NCI-H2227 treated with DMSO at 0.1 percent for 48 hours (cell line): ENCODE measurements around the gene CLTCL1.
"Not testable (repeated sequence)": the region's sequence is repeated elsewhere in the genome, so short reads cannot be mapped to it uniquely, and the experiment has no call there.

Source experiments
- DNase-seq: peaks from one replicate; lab custom pipeline; 2025; lab: John Stamatoyannopoulos, UW

Gene CLTCL1

DNA sequence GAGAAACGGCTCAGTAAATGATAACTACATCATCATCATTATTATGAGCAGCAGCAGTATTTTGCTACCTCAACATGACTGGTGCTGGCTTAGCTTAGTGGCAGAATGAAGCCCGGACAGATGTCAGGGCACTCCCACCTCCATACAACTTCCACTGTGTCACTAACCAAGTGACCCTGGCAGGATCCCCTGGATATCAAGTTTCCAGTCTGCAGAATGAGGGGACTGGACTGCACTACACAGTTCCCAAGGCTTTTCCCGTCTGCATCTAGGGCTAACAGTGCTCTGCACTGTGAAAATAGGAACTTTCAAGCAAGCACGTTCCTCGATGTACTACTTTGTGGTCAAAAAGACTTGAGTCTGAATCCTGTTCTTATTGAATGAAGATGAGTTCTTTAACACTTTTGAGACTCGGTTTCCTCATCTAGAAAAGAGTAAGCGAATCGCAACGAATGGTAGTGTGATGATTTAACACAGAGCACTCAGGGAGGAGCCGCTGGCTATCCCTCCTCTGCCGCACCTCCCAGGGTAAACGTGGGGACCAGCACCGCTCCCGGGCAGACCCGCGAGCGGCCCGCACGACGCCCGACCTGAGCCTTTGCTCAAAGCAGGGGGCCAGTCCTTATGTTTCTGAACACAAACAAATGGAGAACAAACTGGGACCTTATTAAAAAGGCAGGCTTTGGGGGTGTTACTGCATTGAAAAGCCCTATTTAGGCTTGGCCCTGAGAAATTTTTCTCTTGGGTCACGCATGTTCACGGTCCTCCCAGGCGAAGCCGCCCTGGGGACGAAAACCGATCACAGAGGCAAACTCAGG, 910 bp downstream of the CLTCL1 start:
- DNase-seq = no peak

DNA sequence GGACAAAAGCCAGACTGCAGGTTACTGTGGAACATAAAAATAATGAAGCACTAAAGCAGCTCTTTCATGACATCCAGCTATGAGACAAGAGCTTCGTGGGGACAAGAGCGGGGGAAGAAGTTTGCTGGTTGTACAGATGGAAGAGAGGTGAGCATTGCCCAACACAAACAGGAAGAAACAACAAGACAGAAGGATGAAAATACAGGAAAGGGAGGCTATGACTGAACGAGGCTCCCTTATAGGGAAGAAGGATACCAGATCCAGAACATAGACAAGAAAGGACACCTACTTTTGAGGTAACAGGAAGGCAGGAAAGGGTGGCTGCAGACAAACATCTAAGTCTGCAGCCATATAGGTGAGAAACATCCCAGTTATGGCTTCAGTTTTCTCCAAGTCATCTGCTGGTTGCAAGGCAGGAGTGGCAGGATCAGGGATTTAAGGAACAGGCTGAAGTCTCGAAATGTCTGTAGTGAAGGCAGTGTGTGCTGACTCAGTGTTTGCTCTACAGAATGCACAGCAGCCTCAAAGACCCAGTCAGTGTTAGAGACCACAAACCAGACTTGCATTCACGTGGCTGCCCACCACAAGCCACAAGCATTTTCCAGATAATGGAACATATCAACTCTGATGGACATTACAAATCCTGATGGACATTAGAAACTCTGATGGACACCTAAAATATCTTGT, 1.9 kb downstream of the CLTCL1 start:
- no peak for DNase-seq

DNA sequence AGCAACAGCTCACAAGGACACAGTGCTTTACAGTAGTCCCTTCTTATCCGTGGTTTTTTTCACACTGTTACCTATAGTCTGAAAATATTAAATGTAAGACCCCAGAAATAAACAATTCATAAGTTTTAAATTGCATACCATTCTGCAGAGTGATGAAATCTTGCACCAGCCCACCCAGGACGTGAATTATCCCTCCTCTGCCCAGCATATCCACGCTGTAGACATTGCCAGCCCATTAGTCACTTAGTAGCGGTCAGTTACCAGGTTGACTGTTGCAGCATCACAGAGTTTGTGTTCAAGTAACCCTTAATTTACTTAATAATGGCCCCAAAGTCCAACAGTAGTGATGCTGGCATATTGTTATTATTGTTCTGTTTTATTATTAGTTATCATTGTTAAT, 3.6 kb downstream of the CLTCL1 start:
- DNase-seq = no peak

DNA sequence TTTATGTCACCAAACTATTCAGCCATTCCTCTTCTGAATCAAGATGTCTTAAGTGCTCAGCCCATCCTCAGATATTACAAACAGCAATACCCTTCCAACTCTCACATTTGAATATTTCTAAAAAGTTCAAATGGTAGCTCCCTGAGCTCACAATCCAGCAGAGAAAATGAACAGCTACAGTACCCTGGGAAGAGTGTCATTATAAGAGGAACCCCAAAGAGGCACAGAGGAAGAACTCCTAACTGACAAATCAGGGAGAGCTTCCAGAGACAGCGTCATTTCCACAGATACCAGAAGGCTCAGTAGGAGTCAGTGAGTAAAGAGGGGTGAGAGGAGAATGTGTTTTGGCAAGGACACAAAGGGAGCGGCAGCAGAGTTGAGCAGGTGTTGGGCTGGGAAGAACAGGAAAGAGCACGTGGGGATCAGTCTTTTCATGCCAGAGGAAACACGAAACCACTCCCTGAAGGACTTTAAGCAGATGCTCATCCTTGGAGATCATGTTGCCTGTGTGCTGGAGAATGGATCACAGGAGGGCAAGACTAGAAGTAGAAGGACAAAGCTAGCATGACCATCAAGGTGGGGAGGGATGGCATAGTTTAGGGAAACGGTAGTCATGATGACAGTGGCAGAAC, 4.3 kb downstream of the CLTCL1 start:
- DNase-seq = no peak

DNA sequence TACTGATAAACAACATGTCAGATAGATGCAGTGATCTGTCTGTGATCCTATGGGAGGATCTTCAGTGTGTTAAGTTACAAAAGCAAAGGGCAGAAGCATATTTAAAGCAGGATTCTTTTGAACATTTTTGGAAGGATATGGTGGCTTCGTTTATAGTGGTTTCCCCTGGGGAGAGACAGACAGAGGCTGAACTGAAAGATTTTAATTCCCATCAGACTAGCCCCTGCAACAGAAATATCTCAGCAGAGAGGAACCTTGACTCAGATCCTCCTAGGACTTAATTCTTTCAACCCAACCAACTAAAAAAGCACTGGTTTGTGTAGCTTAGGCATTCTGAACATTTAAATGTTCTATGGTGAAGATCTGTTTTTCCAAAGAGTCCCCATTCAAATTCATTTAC, 5.7 kb downstream of the CLTCL1 start:
- DNase-seq = no peak

DNA sequence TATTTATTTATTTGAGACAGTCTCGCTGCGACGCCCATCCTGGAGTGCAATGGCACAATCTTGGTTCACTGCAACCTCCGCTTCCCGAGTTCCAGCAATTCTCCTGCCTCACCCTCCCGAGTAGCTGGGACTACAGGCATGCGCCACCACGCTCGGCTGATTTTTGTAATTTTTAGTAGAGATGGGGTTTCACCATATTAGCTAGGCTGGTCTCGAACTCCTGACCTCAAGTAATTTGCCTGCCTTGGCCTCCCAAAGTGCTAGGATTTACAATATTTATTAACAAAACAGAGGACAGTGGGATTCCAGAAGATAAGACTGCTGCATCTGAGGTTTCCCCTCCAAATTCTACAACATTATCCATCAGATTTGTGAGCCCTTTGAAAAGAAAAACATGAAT, 12.4 kb downstream of the CLTCL1 start:
- not testable (repeated sequence) for DNase-seq

DNA sequence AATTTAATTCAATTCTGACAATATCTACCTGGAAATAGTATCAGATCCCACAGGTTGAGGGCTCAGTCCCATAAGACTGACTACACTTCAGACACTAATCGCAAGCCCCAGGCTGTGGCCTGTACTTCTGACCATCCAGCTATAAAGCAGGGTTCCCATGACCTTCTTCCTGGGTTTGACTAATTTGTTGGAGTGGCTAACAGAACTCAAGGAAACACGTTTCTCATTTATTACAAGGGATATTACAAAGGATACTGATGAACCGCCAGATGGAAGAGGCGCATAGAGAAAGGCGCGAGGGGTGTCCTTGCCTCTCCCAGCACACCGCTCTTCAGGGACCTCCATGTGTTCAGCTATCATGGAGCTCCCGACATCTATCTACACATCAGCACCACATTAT, 13.7 kb downstream of the CLTCL1 start:
- no peak for DNase-seq

DNA sequence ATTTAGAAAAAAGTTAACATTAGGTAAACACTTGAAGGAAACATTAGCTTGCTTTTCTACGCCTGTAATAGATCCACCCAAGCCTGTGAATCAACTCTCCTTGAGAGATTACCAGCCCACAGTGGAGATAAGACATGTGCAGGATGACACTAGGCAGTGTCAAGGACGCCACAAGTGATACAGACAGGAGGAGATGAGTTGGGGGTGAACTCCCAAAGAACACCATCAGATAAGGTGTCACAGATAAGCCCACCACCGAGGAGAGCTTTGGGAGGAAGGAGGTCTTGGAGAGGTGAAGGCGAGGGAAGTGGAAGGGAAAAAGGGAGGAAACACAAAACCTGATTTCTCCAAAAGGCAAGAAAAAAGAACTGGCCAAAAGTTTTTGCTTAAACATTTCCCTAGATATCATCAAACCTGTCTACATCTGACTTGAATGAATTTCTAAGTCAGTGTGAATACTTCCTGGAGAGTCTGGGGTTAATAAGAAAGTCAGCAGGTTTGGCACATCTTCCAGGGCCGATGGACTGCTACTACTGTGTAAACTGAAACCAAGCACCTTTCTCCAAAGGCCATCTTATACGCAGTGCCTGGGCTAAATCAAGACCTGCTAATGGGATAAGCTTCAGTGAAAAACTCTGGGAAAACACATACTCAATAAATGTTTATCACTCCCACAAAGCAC, 15.5 kb downstream of the CLTCL1 start:
- DNase-seq = no peak

DNA sequence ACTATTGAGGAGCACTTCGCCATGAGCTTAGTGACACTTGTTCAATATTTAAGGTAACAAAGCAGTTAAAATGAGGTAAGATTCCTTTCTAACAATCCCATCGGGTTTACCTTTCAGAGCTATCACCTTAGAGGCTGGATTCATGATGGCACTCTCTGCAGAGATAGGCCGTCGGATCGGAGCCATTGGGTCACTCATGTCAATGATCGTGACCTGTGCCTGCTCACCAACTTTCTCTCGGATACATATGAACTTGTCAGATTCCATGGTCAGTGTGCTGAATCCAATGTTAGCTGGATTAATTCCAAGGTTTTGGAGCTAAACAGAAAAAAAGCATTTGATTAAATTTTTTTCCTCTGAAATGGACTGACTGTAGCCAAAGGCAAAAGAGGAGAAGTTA, 16.0 kb downstream of the CLTCL1 start:
- DNase-seq = no peak

DNA sequence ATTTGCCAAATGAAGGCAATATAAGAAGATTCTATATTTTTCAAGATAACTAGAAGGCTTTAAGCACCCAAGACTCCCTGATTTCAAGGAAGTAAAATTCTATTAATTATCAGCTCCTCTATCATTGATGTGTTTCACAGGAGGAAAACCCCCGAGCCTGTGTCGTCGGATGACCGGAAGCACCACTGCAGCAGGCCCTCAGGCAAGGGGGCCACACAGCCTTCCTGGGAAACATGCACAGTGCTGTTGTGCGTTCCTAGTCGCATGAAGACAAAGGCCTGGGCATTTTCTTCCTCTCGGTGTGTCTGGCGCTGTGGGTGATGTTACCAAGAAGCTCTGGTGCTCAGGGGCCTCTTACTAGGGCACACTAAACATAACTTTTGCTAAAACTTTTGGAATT, 16.4 kb downstream of the CLTCL1 start:
- DNase-seq = no peak

DNA sequence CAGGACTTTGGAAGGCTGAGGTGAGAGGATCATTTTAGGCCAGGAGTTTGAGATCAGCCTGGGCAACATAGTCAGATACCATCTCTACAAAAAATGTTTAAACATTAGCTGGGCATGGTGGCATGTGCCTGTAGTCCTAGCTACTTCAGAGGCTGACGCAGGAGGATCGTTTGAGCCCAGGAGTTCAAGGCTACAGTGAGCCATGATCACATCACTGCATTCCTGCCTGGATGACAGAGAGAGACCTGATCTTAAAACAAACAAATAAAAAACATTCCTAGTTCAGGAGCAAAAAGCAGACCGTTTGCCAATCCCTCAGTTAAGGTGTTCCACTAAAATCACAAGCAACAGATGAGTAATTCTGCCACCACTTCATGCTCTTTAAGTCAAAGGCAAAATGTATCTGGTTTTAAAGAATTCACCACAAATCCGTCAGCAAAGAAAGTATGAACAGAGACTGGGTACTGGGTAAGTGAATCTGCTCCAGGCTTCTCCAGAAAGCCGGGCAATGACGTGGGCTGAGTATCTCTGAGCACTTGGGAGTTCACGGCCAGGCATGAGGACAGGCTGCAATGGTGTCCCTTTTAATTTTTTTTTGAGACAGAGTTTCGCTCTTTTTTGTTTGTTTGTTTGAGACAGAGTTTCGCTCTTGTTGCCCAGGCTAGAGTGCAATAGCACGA, 19.5 kb downstream of the CLTCL1 start:
- no peak for DNase-seq

DNA sequence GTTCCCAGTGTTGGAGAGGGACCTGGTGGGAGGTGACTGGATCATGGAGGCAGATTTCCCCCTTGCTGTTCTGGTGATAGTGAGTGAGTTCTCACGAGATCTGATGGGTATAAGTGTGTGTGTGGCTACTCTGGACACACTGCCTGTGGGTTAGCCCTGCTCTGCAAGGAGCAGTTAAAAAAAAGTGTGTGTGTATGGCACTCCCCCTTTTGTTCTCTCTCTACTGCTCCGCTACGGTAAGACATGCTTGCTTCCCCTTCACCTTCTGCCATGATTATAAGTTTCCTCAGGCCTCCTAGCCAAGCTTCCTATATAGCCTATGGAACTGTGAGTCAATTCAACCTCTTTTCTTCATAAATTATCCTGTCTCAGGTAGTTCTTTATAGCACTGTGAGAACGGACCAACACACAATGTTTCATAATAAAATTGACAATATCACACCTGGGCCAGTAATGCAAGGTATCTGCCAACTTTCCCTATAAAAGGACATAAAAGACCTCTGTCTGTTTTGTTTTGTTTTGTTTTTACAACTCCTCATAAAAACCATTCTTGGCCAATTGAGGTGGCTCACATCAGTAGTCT, 20.2 kb downstream of the CLTCL1 start:
- DNase-seq = no peak

DNA sequence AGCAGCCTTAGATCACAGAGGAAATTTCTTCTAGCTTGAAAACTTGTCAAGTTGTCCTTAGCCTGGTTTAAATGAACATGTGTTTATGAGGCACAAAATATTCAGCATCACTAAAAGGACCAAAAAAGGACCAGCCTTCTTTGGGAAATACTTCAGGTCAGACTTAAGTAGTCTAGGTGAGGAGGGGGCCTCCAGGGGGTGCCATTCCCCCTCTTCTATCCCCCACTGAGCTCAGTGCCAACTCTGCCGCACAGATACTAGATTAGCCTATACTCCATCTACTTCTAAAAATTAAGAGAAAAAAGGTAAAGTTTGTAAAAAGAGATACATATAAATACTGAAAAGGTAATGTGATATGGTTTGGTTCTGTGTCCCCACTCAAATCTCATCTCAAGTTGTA, 20.6 kb downstream of the CLTCL1 start:
- no peak for DNase-seq

DNA sequence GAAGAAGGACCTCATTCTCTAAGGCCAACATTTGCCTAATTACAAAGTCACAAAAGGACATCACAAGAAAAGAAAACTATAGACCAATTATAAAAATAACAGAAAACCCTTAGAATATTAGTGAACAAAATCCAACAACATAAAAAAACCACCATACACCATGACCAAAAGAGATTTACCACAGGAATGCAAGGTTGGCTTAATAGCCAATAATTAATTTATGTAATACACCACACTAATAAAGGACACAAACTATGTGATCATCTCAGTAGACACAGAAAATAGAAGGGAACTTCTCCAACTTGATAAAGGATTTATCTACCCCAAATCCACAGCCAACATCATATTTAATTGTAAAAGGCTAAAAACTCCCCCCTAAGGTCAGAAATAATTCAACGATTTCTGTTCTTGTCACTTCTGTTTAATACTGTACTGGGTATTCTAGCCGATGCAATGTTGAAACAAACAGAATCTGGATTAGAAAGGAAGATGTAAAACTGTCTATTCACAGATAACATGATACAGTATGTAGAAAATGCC, 24.9 kb downstream of the CLTCL1 start:
- no peak for DNase-seq

DNA sequence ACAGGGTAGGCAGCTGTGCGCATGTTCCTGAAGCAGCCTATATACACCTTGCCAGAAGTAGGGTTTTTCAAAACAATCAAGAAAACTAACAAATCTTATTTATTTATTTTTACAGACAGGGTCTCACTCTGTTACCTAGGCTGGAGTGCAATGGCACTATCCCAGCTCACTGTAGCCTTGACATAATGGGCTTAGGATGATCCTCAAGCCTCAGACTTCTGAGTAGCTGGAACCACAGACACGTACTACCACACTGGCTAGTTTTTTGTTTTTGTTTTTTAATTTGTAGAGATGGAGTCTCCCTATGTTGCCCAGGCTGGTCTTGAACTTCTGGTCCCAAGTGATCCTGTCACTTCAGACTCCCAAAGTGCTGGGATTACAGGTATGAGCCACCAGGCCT, 25.7 kb downstream of the CLTCL1 start:
- DNase-seq = no peak

DNA sequence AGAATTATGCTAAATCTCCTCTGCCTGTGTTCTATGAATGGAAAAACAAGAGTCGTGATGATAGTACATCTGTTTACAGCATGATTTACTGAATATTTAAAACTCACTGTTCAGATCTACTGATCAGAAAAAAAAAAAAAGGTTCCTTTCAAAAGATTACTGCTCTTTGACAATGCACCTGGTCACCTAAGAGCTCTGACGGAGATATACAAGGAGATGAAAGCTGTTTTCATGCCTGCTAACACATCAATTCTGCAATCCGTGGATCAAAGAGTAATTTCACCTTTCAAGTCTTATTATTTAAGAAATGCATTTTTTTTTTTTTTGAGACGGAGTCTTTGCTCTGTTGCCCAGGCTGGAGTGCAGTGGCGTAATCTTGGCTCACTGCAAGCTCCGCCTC, 30.7 kb downstream of the CLTCL1 start:
- no peak for DNase-seq

DNA sequence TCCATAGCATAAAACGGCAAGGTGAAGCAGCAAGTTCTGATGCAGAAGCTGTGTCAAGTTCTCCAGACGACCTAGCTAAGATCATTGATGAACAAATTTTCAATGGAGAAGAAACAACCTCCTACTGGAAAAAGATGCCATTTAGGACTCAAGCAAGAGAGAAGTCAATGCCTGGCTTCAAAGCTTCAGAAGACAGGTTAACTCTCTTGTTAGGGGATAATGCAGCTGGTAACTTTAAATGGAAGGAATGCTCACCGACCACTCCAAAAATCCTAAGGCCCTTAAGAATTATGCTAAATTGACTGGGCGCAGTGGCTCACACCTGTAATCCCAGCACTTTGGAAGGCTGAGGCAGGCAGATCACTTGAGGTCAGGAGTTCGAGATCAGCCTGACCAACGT, 31.3 kb downstream of the CLTCL1 start:
- DNase-seq = no peak

DNA sequence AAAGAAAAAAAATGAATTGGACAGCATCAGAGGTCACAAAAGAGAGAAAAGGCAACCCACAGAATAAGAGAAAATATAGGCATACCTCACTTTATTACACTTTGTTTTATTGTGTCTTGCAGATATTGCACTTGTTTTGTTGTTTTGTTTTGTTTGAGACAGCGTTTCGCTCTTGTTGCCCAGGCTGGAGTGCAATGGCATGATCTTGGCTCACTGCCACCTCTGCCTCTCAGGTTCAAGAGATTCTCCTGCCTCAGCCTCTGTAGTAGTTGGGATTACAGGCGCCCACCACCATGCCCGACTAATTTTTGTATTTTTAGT, 32.6 kb downstream of the CLTCL1 start:
- DNase-seq = not testable (repeated sequence)

DNA sequence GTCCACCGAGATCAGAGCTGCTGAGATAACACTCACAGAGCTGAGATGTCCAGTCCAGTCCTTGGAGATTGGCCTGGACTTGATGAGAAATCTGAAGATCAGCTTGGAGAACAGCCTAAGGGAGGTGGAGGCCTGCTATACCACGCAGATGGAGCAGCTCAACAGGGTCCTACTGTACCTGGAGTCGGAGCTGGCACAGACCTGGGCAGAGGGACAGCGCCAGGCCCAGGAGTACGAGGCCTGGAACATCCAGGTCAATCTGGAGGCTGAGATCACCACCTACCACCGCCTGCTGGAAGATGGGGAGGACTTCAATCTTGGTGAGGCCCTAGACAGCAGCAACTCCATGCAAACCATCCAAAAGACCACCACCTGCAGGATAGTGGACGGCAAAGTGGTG, 33.1 kb downstream of the CLTCL1 start:
- DNase-seq = no peak

DNA sequence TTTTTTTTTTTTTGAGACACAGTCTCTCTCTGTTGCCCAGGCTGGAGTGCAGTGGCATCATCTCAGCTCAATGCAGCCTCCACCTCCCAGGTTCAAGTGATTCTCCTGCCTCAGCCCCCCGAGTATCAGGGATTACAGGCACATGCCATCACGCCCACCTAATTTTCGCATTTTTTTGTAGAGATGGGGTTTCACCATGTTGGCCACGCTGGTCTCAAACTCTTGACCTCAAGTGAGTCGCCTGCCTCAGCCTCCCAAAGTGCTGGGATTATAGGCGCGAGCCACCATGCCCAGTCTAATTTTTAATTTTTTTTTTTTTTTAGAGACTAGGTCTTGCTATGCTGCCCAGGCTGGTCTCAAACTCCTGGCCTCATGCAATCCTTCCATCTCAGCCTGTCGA, 35.2 kb downstream of the CLTCL1 start:
- not testable (repeated sequence) for DNase-seq

DNA sequence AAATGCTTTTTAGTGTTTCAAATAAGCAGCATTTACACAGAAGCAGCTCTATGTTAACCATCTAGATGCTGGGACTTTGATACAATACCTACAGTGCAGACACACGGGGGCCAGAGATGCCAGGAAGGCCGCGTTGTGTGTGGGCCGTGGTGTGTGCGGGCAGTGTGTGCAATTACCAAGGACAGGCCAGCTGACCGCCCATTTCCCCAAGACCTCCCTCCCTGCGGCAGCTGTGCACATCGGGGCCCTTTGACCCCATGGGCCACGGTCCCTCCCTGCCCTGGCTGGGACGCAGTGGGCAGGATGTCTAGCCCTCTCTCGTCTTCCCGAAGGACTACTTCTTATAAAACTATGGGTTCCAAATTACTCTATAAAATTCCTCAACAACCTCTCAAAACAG, 38.4 kb downstream of the CLTCL1 start:
- no peak for DNase-seq
